Activated CD4-positive, alpha-beta memory T cell treated with anti-CD3 and anti-CD28 coated beads, Interleukin-2, amount 10 ng/mL, durations not matched to agents 7 days and 5 days (primary cell): ENCODE data around the gene RPS6KL1. TPM values are rescaled to one million over a fixed set of nuclear protein-coding genes. Genes with fewer than 3 reads are reported as not detected.

Experiments used
- CTCF ChIA-PET: fragments of 350-600 bp; sonication (Branson Sonifier 250); formaldehyde crosslinking; loops from one replicate; lab custom pipeline; 2021; ENCODE audit warnings: antibody characterized with exemption, inconsistent platforms; lab: Charles Lee
- POLR2A ChIA-PET: fragments of 350-600 bp; sonication (Branson Sonifier 250); formaldehyde crosslinking; loops from one replicate; lab custom pipeline; 2021; ENCODE audit warnings: antibody characterized with exemption; lab: Charles Lee
- DNase-seq: peaks from one replicate; pipeline ENCODE4 v3.0.0-alpha.2; 2020
- H3K27ac Mint-ChIP-seq: one replicate; pipeline ENCODE4 v1.8.0; 2021; ENCODE audit warnings: mild to moderate bottlenecking, mixed read lengths
- H3K27me3 Mint-ChIP-seq: one replicate; pipeline ENCODE4 v1.8.0; 2021; ENCODE audit warnings: mixed read lengths
- H3K36me3 Mint-ChIP-seq: one replicate; pipeline ENCODE4 v1.8.0; 2021; ENCODE audit warnings: low read depth, mixed read lengths
- H3K4me1 Mint-ChIP-seq: one replicate; pipeline ENCODE4 v1.8.0; 2021; ENCODE audit warnings: mixed read lengths
- H3K4me3 Mint-ChIP-seq: one replicate; pipeline ENCODE4 v1.8.0; 2021; ENCODE audit warnings: mild to moderate bottlenecking, mixed read lengths
- H3K9me3 Mint-ChIP-seq: one replicate; pipeline ENCODE4 v1.8.0; 2021; ENCODE audit warnings: mixed read lengths
- total RNA-seq, 2 experiments: library from RNA; stranded (reverse); gene quantifications; one replicate each; pipeline ENCODE4 v1.2.3, GENCODE V29; 2021

RPS6KL1 gene
- total RNA-seq, 2 experiments from 2014 or later, result 3.6 to 3.8 TPM

DNA sequence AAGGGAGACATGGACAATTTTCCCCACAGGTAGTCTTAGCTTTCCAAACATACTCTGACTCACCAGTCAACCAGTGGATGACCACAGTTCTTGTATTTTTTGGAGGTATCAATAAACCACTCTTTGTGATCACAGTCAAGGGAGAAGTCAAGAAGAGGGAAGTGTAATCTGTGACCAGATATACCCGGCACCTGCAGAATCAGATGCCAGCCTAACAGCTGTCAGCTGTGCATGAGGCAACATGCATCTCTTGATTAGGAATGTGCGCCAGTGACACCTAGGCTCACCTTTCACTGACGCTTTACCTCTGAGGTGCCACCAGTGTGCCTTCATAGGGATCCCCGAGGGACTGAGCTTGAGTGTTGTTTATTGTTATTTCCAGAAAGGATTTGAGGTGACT is 67.1 kb downstream of the RPS6KL1 start:
- Mint-ChIP-seq H3K36me3 (no peaks in the 10 kb centered on the region), H3K27me3 (peaks cover 2% of the 10 kb centered on the region), H3K4me1 (peaks cover 11% of the 10 kb centered on the region), H3K9me3 (no peaks in the 10 kb centered on the region), H3K4me3 (no peak overlapping the region), H3K27ac (no peak overlapping the region)
- POLR2A ChIA-PET, result interaction anchor here (0.9 to 2.3 kb wide), 5 partner anchors 9 to 29 kb away, joined by 4 to 7 read pairs (median 4); partner anchors contain the start of gene DLST
- no peak for DNase-seq
- CTCF ChIA-PET, result interaction anchor here (1.3 to 3.9 kb wide), 3 partner anchors 49 to 247 kb away, joined by 4 to 16 read pairs (median 5); no protein-coding TSS in a partner anchor

DNA sequence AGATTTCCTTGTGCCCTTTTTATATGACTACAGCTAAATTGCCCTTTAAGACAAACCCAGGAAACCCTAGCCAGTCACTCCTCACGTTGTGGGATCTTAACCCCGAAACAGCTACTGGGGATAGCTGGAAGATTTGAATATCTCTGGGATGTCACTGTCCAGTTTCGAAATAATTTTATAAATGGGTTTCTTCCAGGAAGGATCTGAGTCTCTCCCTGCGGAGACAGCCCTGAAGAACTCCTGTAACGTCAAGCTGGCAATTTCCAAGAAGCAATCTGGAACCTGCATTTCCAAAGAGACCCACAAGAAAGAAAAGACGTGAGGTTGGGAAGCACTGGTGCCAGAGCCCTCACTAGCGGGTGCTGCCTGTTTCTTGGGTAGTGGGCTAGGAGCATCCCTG is 68.0 kb downstream of the RPS6KL1 start:
- H3K27me3 Mint-ChIP-seq, result peaks cover 2% of the 10 kb centered on the region

More for the DNA sequence above, 68.0 kb downstream of the RPS6KL1 start:
- Mint-ChIP-seq H3K4me3 (no peak overlapping the region), H3K27ac (no peak overlapping the region), H3K9me3 (no peaks in the 10 kb centered on the region), H3K4me1 (peaks cover 11% of the 10 kb centered on the region), H3K36me3 (no peaks in the 10 kb centered on the region)
- POLR2A ChIA-PET, result interaction anchor here (0.9 to 2.3 kb wide), 3 partner anchors 13 to 30 kb away, joined by 4 to 7 read pairs (median 4); partner anchors contain the start of gene DLST
- no peak for DNase-seq
- CTCF ChIA-PET, result interaction anchor here (0.8 to 3.9 kb wide), 2 partner anchors 20 to 50 kb away, joined by 4 to 16 read pairs; partner anchors contain the start of gene PROX2

Other genes with a start within 250 kb of the RPS6KL1 start
- 10 to 100 TPM; 42.4 to 43.1 TPM for gene AREL1, start 210.2 kb downstream of the RPS6KL1 start, total RNA-seq
- 10 to 100 TPM; 56.6 to 58.6 TPM for gene FCF1, start 210.1 kb downstream of the RPS6KL1 start, total RNA-seq
- 10 to 100 TPM; 52.3 to 55.4 TPM for gene YLPM1, start 159.9 kb downstream of the RPS6KL1 start, total RNA-seq
- gene PROX2, start 47.1 kb downstream of the RPS6KL1 start, total RNA-seq, result not detected
- 100 to 1,000 TPM; 106 to 108 TPM for gene DLST, start 41.3 kb downstream of the RPS6KL1 start, total RNA-seq
- under 1 TPM; 0.23 to 0.38 TPM for gene PGF, start 32.3 kb upstream of the RPS6KL1 start, total RNA-seq
- 10 to 100 TPM; 63.7 to 64.0 TPM for gene EIF2B2, start 79.7 kb upstream of the RPS6KL1 start, total RNA-seq
- gene MLH3, start 128.2 kb upstream of the RPS6KL1 start, total RNA-seq, result 10 to 100 TPM; 16.0 to 16.6 TPM
- 10 to 100 TPM; 52.7 to 53.8 TPM for gene ACYP1, start 140.8 kb upstream of the RPS6KL1 start, total RNA-seq
- gene ZC2HC1C, start 146.4 kb upstream of the RPS6KL1 start, total RNA-seq, result 1 to 10 TPM; 2.0 to 2.4 TPM
- 10 to 100 TPM; 72.0 to 77.3 TPM for gene NEK9, start 203.8 kb upstream of the RPS6KL1 start, total RNA-seq